GDM1 (cell line): ENCODE data around the gene EIF4B.

Experiments used
- DNase-seq: peaks from one replicate; lab custom pipeline; 2025; lab: John Stamatoyannopoulos, UW

The EIF4B gene

GRCh38 chr12:53059434-53060063, 53.3 kb downstream of the EIF4B start:
- DNase-seq = no peak

- DNase-seq = no peak
Measured at GRCh38 chr12:53060064-53060720, 53.9 kb downstream of the EIF4B start.

- DNase-seq = no peak
Measured at GRCh38 chr12:53060721-53061276, 54.5 kb downstream of the EIF4B start.

GRCh38 chr12:53061404-53062010, 55.3 kb downstream of the EIF4B start:
- DNase-seq = no peak

GRCh38 chr12:53062011-53062961, 56.0 kb downstream of the EIF4B start:
- DNase-seq = no peak

- no peak for DNase-seq
Measured at GRCh38 chr12:53062977-53063707, 56.9 kb downstream of the EIF4B start.

GRCh38 chr12:53063708-53064612, 57.7 kb downstream of the EIF4B start:
- no peak for DNase-seq

- no peak for DNase-seq
Measured at GRCh38 chr12:53064613-53065436, 58.6 kb downstream of the EIF4B start.

GRCh38 chr12:53065470-53065869, 59.2 kb downstream of the EIF4B start:
- no peak for DNase-seq

- no peak for DNase-seq
Measured at GRCh38 chr12:53065975-53066931, 60.0 kb downstream of the EIF4B start.

GRCh38 chr12:53067074-53067992, 61.1 kb downstream of the EIF4B start:
- no peak for DNase-seq

- no peak for DNase-seq
Measured at GRCh38 chr12:53067993-53068770, 61.9 kb downstream of the EIF4B start.

GRCh38 chr12:53068811-53069585, 62.7 kb downstream of the EIF4B start:
- no peak for DNase-seq

GRCh38 chr12:53069621-53070410, 63.6 kb downstream of the EIF4B start:
- no peak for DNase-seq
